GM12878 (cell line): ENCODE results near the gene KRR1. TPM values are rescaled to one million over a fixed set of nuclear protein-coding genes. Genes with fewer than 3 reads are reported as not detected.

Experiments used
- ATAC-seq: fragments of 200-7000 bp; cut with Tn5 transposase; 3 replicates; pipeline ENCODE4 v1.9.1; 2020; ENCODE audit warnings: mild to moderate bottlenecking, moderate library complexity
- BruUV-seq: library from RNA; stranded (reverse); fragments of 400-500 nt; replicated peaks from 2 replicates; lab custom pipeline; 2021; lab: Mats Ljungman, UMichigan
- CTCF ChIA-PET: fragments of 300-600 bp; sonication (Branson Sonifier 250); formaldehyde crosslinking; extraction: SDS; loops from one replicate; lab custom pipeline; 2021; ENCODE audit warnings: inconsistent platforms; lab: Yijun Ruan, JAX
- POLR2A ChIA-PET: fragments of 350-600 bp; formaldehyde crosslinking; extraction: SDS; loops from one replicate; lab custom pipeline; 2021; ENCODE audit warnings: inconsistent platforms; lab: Charles Lee
- RAD21 ChIA-PET: fragments of 300-600 bp; sonication (Branson Sonifier 250); formaldehyde crosslinking; loops from one replicate; lab custom pipeline; 2023; ENCODE audit warnings: antibody characterized with exemption; ENCODE audit not compliant: unreplicated experiment; lab: Charles Lee
- SMC1A ChIA-PET: fragments of 300-600 bp; sonication (Branson Sonifier 250); formaldehyde crosslinking; loops from one replicate; lab custom pipeline; 2023; ENCODE audit not compliant: unreplicated experiment, uncharacterized antibody; lab: Charles Lee
- DNase-seq: peaks from one replicate; pipeline ENCODE4 v3.0.0-alpha.2; 2011; ENCODE audit warnings: low read depth, low spot score
- FAIRE-seq: peaks from 3 replicates; lab custom pipeline; 2011; peaks lifted over from hg19 to GRCh38; lab: Jason Lieb, UNC
- H2AFZ ChIP-seq: 2 replicates; pipeline ENCODE4 v1.6.0; 2011; ENCODE audit warnings: low read depth, low read length, control low read depth; ENCODE audit not compliant: control insufficient read depth
- H3K27ac ChIP-seq: 2 replicates; pipeline ENCODE4 v1.5.1; 2011; ENCODE audit warnings: control low read depth; ENCODE audit not compliant: control insufficient read depth, insufficient read depth
- H3K27me3 ChIP-seq, 2 experiments: replicated peaks in 1 of 2; 2 replicates each; pipeline versions ENCODE4 v1.6.0 to v1.6.1; 2011; ENCODE audit warnings: low read length in 1 of 2; ENCODE audit not compliant: control insufficient read depth in 2 of 2, insufficient read depth in 2 of 2
- H3K36me3 ChIP-seq, 2 experiments: 2 replicates each; pipeline ENCODE4 v1.5.1; 2011; ENCODE audit warnings: low read length in 1 of 2; ENCODE audit not compliant: control insufficient read depth in 2 of 2, insufficient read depth in 2 of 2
- H3K4me1 ChIP-seq: 2 replicates; pipeline ENCODE4 v1.6.1; 2011; ENCODE audit warnings: mild to moderate bottlenecking, low read length, moderate library complexity, mixed read lengths; ENCODE audit not compliant: control insufficient read depth, insufficient read depth
- H3K4me2 ChIP-seq: 2 replicates; pipeline ENCODE4 v1.6.0; 2011; ENCODE audit warnings: control low read depth; ENCODE audit not compliant: control insufficient read depth, insufficient read depth
- H3K4me3 ChIP-seq: fragments of 200-600 bp; sonication (generic); 2 replicates; pipeline ENCODE4 v1.5.1; 2016
- H3K79me2 ChIP-seq: 2 replicates; pipeline ENCODE4 v1.6.0; 2011; ENCODE audit warnings: low read length; ENCODE audit not compliant: control insufficient read depth, insufficient read depth
- H3K9ac ChIP-seq: 2 replicates; pipeline ENCODE4 v1.8.0; 2011; ENCODE audit warnings: low read length, control low read depth, mixed read lengths; ENCODE audit not compliant: control insufficient read depth, insufficient read depth
- H3K9me3 ChIP-seq: replicated peaks from 3 replicates; pipeline ENCODE4 v1.5.1; 2011; ENCODE audit warnings: mild to moderate bottlenecking, low read length; ENCODE audit not compliant: control insufficient read depth, insufficient read depth
- H4K20me1 ChIP-seq: 2 replicates; pipeline ENCODE4 v1.6.0; 2011; ENCODE audit not compliant: control insufficient read depth, insufficient read depth
- ATF2 ChIP-seq: IDR thresholded peaks from 2 replicates; pipeline ENCODE4 v1.6.1; 2012; ENCODE audit warnings: low read length, inconsistent platforms
- BCL11A ChIP-seq: IDR thresholded peaks from 2 replicates; pipeline ENCODE4 v1.6.1; 2011; ENCODE audit warnings: low read depth, low read length
- IKZF1 ChIP-seq: fragments of 450-650 bp; conservative IDR thresholded peaks from 2 replicates; pipeline ENCODE4 v1.6.1; 2017; ENCODE audit warnings: antibody characterized with exemption, mild to moderate bottlenecking
- IKZF2 ChIP-seq, 2 experiments: fragments of 450-650 bp; IDR thresholded peaks; 2 replicates each; pipeline ENCODE4 v1.6.1; 2017; ENCODE audit warnings: mild to moderate bottlenecking in 2 of 2, moderate library complexity in 2 of 2
- MTA2 ChIP-seq: fragments of 450-650 bp; IDR thresholded peaks from 2 replicates; pipeline ENCODE4 v1.6.1; 2016; ENCODE audit warnings: low read depth, mild to moderate bottlenecking, moderate library complexity
- SIN3A ChIP-seq: IDR thresholded peaks from 2 replicates; pipeline ENCODE4 v1.6.1; 2012; ENCODE audit warnings: low read depth, low read length, improper control_type of control experiment
- SKIL ChIP-seq: fragments of 450-650 bp; IDR thresholded peaks from 2 replicates; pipeline ENCODE4 v1.6.1; 2017; ENCODE audit warnings: mild to moderate bottlenecking, low read depth, inconsistent platforms; ENCODE audit not compliant: poor library complexity, severe bottlenecking
- SPI1 ChIP-seq: IDR thresholded peaks from 2 replicates; pipeline ENCODE4 v1.6.1; 2011; ENCODE audit warnings: low read depth, mild to moderate bottlenecking, low read length, moderate library complexity, borderline replicate concordance; ENCODE audit not compliant: insufficient read depth
- TARDBP ChIP-seq: IDR thresholded peaks from 2 replicates; pipeline ENCODE4 v1.6.1; 2016; ENCODE audit warnings: borderline replicate concordance
- USF2 ChIP-seq: IDR thresholded peaks from 2 replicates; pipeline ENCODE4 v1.6.1; 2011; ENCODE audit warnings: low read depth, low read length, improper control_type of control experiment, borderline replicate concordance
- ZNF217 ChIP-seq: fragments of 450-650 bp; IDR thresholded peaks from 2 replicates; pipeline ENCODE4 v1.6.1; 2017; ENCODE audit warnings: antibody characterized with exemption, mild to moderate bottlenecking
- ZNF24 ChIP-seq: fragments of 450-650 bp; IDR thresholded peaks from 2 replicates; pipeline ENCODE4 v1.6.1; 2017; ENCODE audit warnings: antibody characterized with exemption, mild to moderate bottlenecking
- ZNF274 ChIP-seq: IDR thresholded peaks from one replicate; pipeline ENCODE4 v1.8.0; 2011; ENCODE audit not compliant: insufficient read length, insufficient read depth
- WGBS: methylation state at CpG from one replicate; pipeline ENCODE4 v1.1.6; 2016; ENCODE audit warnings: low lambda C conversion rate; ENCODE audit not compliant: insufficient replicate concordance, insufficient coverage; ENCODE audit errors: missing lambda C conversion rate; 5-methylcytosine and 5-hydroxymethylcytosine counted together
- in situ Hi-C: fragments of 300-500 bp; cut with MboI; formaldehyde crosslinking; loops from 9 replicates; pipeline ENCODE4 v1.14.3; 2018; ENCODE audit warnings: mixed read lengths
- intact Hi-C: fragments of 100-400 bp; cut with micrococcal nuclease; formaldehyde crosslinking; loops from one replicate; pipeline ENCODE4 v1.14.2; 2022; ENCODE audit not compliant: unreplicated experiment
- polyA plus RNA-seq, 11 experiments: library from polyadenylated mRNA; depleted of rRNA in 4 of 11; unstranded in 6 of 11; stranded (reverse) in 5 of 11; fragments of >200 nt; fragmentation: Nextera tagmentation in 4 of 11; fragmentation: Illumina TruSeq in 1 of 11; extraction: Ambion mirVana in 4 of 11; extraction: Trizol in 1 of 11; gene quantifications; 1 replicate in 1 of 11; 2 replicates in 10 of 11; pipeline versions ENCODE4 v1.2.1 to v1.2.3, GENCODE V29; 2011 to 2016; ENCODE audit warnings: inconsistent platforms in 2 of 11, missing spikeins in 2 of 11, low read depth in 1 of 11
- total RNA-seq, 4 experiments: library from RNA; depleted of rRNA in 3 of 4; stranded (reverse); fragments of >200 nt in 3 of 4; fragmentation: Illumina TruSeq in 1 of 4; extraction: Trizol in 1 of 4; gene quantifications; 2 replicates each; pipeline versions ENCODE4 v1.2.1 to v1.2.3, GENCODE V29; 2013 to 2021

KRR1 gene
- total and polyA plus RNA-seq, 10 of the 15 experiments (the other 5 are each of a cell fraction or from before 2014, with no cell fraction given) = 29.6 to 103 (median 75.3) TPM

GRCh38 chr12:75478116-75478794, 33.2 kb downstream of the KRR1 start (continued):
- TF ChIP-seq ATF2 (peak; percentile 62), SPI1 (peak; percentile 62; the same call in 1 of the 2 replicates), ZNF24 (peak; percentile 16; the same call in 1 of the 2 replicates), TARDBP (no peak), ZNF217 (no peak)
- TF ChIP-seq, all 136 proteins: peak for 12

GRCh38 chr12:75477137-75477536, 34.3 kb downstream of the KRR1 start:
- intact Hi-C loops = no loop called here
- no TSS peak for BruUV-seq
- no peak for DNase-seq
- Histone ChIP-seq H3K9ac (no peak overlapping the region), H3K4me3 (no peak overlapping the region), H3K79me2 (peaks cover 9% of the 10 kb centered on the region), H2AFZ (no peak overlapping the region), H3K9me3 (no peaks in the 10 kb centered on the region), H3K27me3 (no peaks in the 10 kb centered on the region), H3K4me2 (no peak overlapping the region), H3K27ac (no peak overlapping the region), H3K4me1 (peaks cover 27% of the 10 kb centered on the region), H3K36me3 (no peaks in the 10 kb centered on the region), H4K20me1 (no peaks in the 10 kb centered on the region)
- ChIA-PET POLR2A (interaction anchor here (1.4 to 2.1 kb wide), 2 partner anchors 9 to 86 kb away, joined by 4 to 5 read pairs; partner anchors contain the start of gene GLIPR1L2), SMC1A (interaction anchor here (1.2 to 2.4 kb wide), 4 partner anchors 7 to 40 kb away, joined by 3 to 6 read pairs (median 4); no protein-coding TSS in a partner anchor), RAD21 (interaction anchor here (1.1 to 1.5 kb wide), 2 partner anchors 8 to 49 kb away, joined by 3 read pairs; no protein-coding TSS in a partner anchor), CTCF (interaction anchor here (1.4 to 5.5 kb wide), 3 partner anchors 15 to 143 kb away, joined by 4 to 46 read pairs (median 24); partner anchors contain the start of genes GLIPR1L1 and GLIPR1L2)
- FAIRE-seq = no peak
- peak; percentile 10 for ATAC-seq
- in situ Hi-C loops = loop anchor here (25.0 kb wide), 1 partner anchor 790 kb away; no protein-coding TSS in a partner anchor
- TF ChIP-seq SKIL = no peak
- TF ChIP-seq ZNF274 = no peak
- peak; percentile 54 to 70 for TF ChIP-seq IKZF2 (IDR thresholded peaks at IDR 0.05)
- peak; percentile 25; the same call in 1 of the 2 replicates for TF ChIP-seq IKZF1
- peak; percentile 94 for TF ChIP-seq MTA2
- peak; percentile 30; the same call in 1 of the 2 replicates for TF ChIP-seq BCL11A
- TF ChIP-seq SIN3A = no peak
- TF ChIP-seq USF2 = no peak
- WGBS = 48% methylated on average over 2 of the region's 2 CpGs
